ENCODE results near the gene FAM120B.

- no peak for TF ChIP-seq CTCF (IDR thresholded peaks at IDR 0.05; ENCODE audit: low read depth, low read length)
- TF ChIP-seq EZH2phosphoT487 (IDR thresholded peaks at IDR 0.05; ENCODE audit: low read depth): no peak
These were observed 7.2 kb downstream of the FAM120B start for GRCh38 chr6:170313716-170314295.
